ENCODE measurements around the gene ZDHHC19.
A peak's percentile ranks its signal among the peaks of the same experiment; 100 is the strongest.

ZDHHC19 gene

GRCh38 chr3:196193133-196193735 lies 18.0 kb downstream of the ZDHHC19 start:
- H4K20me1 ChIP-seq (ENCODE audit: insufficient read depth, low read length) = no peaks in the 10 kb centered on the region
- no peak overlapping the region for H3K27ac ChIP-seq (ENCODE audit: low read depth, low read length, poor library complexity, severe bottlenecking)
- no peak overlapping the region for H2AFZ ChIP-seq (ENCODE audit: low read length)
- TF ChIP-seq EZH2 (IDR thresholded peaks at IDR 0.05; ENCODE audit: borderline replicate concordance, low read length) (no peak), CTCF (IDR thresholded peaks at IDR 0.05; ENCODE audit: low read length) (no peak)
- no peaks in the 10 kb centered on the region for H3K79me2 ChIP-seq (ENCODE audit: insufficient read depth, low read length)
- H3K9ac ChIP-seq (ENCODE audit: low read length) = no peak overlapping the region
- no peaks in the 10 kb centered on the region for H3K9me2 ChIP-seq (ENCODE audit: low read depth, low read length)
- no peak overlapping the region for H3K4me2 ChIP-seq (ENCODE audit: low read length)
- H3F3A ChIP-seq (ENCODE audit: insufficient read depth, low read length) = no peaks in the 10 kb centered on the region
- H3K9me3 ChIP-seq (ENCODE audit: low read length) = no peaks in the 10 kb centered on the region
- no peaks in the 10 kb centered on the region for H3K36me3 ChIP-seq (ENCODE audit: insufficient read depth, low read length)
- H3K4me1 ChIP-seq (ENCODE audit: insufficient read depth, low read length, severe bottlenecking) = peaks cover 8% of the 10 kb centered on the region
- H3K4me3 ChIP-seq (ENCODE audit: low read depth, low read length, poor library complexity, severe bottlenecking) = no peak overlapping the region
- 0 out of 2 replicates have a peak, but pooled peaks cover 7% of the 10 kb centered on the region for H3K27me3 ChIP-seq (ENCODE audit: insufficient read depth, low read length)

- Histone ChIP-seq H3K9me2 (ENCODE audit: low read depth, low read length) (no peaks in the 10 kb centered on the region), H3F3A (ENCODE audit: insufficient read depth, low read length) (no peaks in the 10 kb centered on the region), H3K4me3 (ENCODE audit: low read depth, low read length, poor library complexity, severe bottlenecking) (no peak overlapping the region), H3K9ac (ENCODE audit: low read length) (no peak overlapping the region), H3K9me3 (ENCODE audit: low read length) (no peaks in the 10 kb centered on the region), H4K20me1 (ENCODE audit: insufficient read depth, low read length) (no peaks in the 10 kb centered on the region), H3K27me3 (ENCODE audit: insufficient read depth, low read length) (0 out of 2 replicates have a peak, but pooled peaks cover 4% of the 10 kb centered on the region), H3K79me2 (ENCODE audit: insufficient read depth, low read length) (no peaks in the 10 kb centered on the region), H3K4me1 (ENCODE audit: insufficient read depth, low read length, severe bottlenecking) (peaks cover 8% of the 10 kb centered on the region), H3K4me2 (ENCODE audit: low read length) (no peak overlapping the region), H3K36me3 (ENCODE audit: insufficient read depth, low read length) (no peaks in the 10 kb centered on the region), H2AFZ (ENCODE audit: low read length) (no peak overlapping the region), H3K27ac (ENCODE audit: low read depth, low read length, poor library complexity, severe bottlenecking) (no peak overlapping the region)
- TF ChIP-seq CTCF (IDR thresholded peaks at IDR 0.05; ENCODE audit: low read length) (no peak), EZH2 (IDR thresholded peaks at IDR 0.05; ENCODE audit: borderline replicate concordance, low read length) (no peak)
Measured at GRCh38 chr3:196192524-196193051, 18.6 kb downstream of the ZDHHC19 start.

- H3K9me2 ChIP-seq (ENCODE audit: low read depth, low read length) = no peaks in the 10 kb centered on the region
- no peaks in the 10 kb centered on the region for H3F3A ChIP-seq (ENCODE audit: insufficient read depth, low read length)
- H2AFZ ChIP-seq (ENCODE audit: low read length) = no peak overlapping the region
- H3K4me2 ChIP-seq (ENCODE audit: low read length) = no peak overlapping the region; the same call in 1 of the 2 replicates
- H3K9me3 ChIP-seq (ENCODE audit: low read length) = no peaks in the 10 kb centered on the region
- no peaks in the 10 kb centered on the region for H4K20me1 ChIP-seq (ENCODE audit: insufficient read depth, low read length)
- H3K27ac ChIP-seq (ENCODE audit: low read depth, low read length, poor library complexity, severe bottlenecking) = no peak overlapping the region
- H3K4me1 ChIP-seq (ENCODE audit: insufficient read depth, low read length, severe bottlenecking) = peaks cover 11% of the 10 kb centered on the region
- no peaks in the 10 kb centered on the region for H3K36me3 ChIP-seq (ENCODE audit: insufficient read depth, low read length)
- H3K79me2 ChIP-seq (ENCODE audit: insufficient read depth, low read length) = no peaks in the 10 kb centered on the region
- no peak overlapping the region for H3K4me3 ChIP-seq (ENCODE audit: low read depth, low read length, poor library complexity, severe bottlenecking)
- H3K27me3 ChIP-seq (ENCODE audit: insufficient read depth, low read length) = no peaks in the 10 kb centered on the region
- no peak for TF ChIP-seq EZH2 (IDR thresholded peaks at IDR 0.05; ENCODE audit: borderline replicate concordance, low read length)
- TF ChIP-seq CTCF (IDR thresholded peaks at IDR 0.05; ENCODE audit: low read length) = peak; percentile 57
- no peak overlapping the region for H3K9ac ChIP-seq (ENCODE audit: low read length)
Measured at GRCh38 chr3:196192036-196192523, 19.1 kb downstream of the ZDHHC19 start.

Data from OCI-LY1 (cell line).